GM12801 (cell line): ENCODE measurements around the gene CARD14.

Experiments used
- TF ChIP-seq, protein P1 (sequence below): IDR thresholded peaks from one replicate; pipeline ENCODE4 v1.5.1; 2011; ENCODE audit warnings: control low read depth; ENCODE audit not compliant: insufficient read length; ENCODE audit errors: extremely low read depth

CARD14 gene

GRCh38 chr17:80142929-80143328 lies 26.9 kb upstream of the CARD14 start:
- TF ChIP-seq, protein P1, sequence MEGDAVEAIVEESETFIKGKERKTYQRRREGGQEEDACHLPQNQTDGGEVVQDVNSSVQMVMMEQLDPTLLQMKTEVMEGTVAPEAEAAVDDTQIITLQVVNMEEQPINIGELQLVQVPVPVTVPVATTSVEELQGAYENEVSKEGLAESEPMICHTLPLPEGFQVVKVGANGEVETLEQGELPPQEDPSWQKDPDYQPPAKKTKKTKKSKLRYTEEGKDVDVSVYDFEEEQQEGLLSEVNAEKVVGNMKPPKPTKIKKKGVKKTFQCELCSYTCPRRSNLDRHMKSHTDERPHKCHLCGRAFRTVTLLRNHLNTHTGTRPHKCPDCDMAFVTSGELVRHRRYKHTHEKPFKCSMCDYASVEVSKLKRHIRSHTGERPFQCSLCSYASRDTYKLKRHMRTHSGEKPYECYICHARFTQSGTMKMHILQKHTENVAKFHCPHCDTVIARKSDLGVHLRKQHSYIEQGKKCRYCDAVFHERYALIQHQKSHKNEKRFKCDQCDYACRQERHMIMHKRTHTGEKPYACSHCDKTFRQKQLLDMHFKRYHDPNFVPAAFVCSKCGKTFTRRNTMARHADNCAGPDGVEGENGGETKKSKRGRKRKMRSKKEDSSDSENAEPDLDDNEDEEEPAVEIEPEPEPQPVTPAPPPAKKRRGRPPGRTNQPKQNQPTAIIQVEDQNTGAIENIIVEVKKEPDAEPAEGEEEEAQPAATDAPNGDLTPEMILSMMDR: no peak

DNA sequence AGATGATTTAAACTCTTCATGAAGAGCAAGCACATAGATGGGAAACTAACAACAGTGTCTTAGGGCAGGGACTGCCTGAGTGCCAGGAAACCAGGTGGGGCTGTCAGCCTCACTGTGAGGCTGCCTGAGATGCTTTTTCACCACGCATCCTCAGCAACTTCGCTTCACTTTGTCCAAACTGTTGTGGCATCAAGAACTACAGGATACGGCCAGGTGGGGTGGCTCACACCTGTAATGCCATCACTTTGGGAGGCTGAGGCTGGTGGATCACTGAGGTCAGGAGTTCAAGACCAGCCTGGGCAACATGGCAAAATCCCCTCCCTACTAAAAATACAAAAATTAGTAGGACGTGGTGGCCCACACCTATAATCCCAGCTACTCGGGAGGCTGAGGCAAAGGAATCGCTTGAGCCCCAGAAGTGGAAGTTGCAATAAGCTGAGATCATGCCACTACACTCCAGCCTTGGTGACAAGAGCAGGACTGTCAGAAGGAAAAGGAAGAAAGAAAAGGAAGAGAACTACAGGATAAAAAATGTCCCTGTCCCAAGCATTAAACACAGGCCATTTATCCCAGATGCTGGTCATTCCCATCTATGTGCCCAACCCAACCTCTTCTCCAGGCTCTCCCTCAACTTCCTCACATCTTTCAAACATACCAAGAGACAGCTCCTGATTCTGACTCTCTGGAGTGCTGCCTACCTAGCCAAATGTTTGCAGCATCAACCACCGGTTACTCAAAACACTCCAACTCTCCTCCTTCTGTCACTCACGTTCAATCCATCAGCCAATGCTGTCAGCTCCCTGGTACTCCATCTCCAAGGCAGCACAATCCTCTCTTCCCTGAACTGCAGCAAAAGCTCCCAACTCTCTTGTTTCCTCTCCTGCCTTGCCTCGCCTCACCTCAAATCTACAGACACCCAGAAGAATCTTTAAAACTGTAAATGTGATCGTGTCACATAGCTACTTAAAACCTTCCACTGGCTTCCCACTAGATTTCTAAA lies 24.5 kb upstream of the CARD14 start:
- TF ChIP-seq, protein P1: no peak

GRCh38 chr17:80146121-80147034 lies 23.5 kb upstream of the CARD14 start:
- TF ChIP-seq, protein P1: no peak

DNA sequence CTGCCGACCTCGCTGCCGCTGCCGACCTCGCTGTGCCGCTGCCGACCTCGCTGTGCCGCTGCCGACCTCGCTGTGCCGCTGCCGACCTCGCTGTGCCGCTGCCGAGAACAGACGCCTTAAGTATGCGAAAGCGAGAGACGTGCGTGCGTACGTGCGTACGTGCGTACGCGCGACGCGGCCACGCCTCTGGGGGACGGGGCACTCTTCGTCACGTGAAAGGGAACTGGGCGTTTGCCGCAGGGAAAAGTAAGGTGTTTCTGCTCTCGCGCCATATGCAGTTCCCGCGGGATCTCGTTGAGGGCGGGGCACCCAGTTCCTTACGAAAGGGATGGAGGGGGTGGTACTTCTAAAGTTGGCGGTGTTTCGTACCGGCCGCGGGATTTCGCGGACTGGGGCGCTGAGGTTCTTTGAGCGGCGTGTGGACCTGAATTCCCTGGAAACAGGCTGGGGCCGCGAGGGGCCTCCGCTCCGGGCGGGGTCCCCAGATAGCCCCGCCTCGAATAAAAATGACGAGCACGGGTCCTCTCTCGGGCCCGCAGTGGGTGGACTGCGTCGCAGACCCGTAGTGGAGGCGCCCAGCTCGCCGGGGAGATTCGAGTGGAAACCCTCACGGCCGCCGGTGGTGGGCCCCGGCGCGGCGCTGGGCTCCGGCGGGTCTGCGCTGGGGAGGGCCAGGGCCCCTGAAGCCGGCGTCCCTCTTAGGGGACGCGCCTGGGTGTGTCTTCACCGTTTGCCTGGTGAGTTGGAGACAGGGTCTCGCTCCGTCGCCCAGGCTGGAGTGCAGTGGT lies 22.6 kb upstream of the CARD14 start, which contains the start of gene EIF4A3:
TSS of gene EIF4A3 (minus strand) at position 94 of the 788 bp plus-strand sequence. CDS start 167 bp downstream, outside the sequence.
- TF ChIP-seq, protein P1: no peak

DNA sequence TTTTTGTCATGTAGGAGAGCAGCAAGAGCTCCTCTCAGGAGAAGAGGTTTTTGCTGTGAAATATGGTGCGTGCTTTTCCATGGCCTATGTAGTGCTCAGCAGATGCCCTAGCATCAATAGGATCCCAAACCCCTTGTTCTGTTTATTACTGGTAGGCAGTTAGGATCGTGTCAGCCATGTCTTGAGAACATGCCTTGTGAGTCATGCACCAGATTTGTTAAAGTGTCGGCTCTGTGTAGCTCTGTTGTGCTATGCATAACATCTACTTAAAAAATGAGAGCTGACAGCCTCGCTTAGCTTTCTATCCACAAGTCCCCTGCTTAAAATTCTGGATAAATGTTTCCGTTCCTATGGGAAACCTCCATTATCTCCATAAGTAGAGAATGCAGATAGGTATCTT lies 18.5 kb upstream of the CARD14 start:
- TF ChIP-seq, protein P1: no peak

DNA sequence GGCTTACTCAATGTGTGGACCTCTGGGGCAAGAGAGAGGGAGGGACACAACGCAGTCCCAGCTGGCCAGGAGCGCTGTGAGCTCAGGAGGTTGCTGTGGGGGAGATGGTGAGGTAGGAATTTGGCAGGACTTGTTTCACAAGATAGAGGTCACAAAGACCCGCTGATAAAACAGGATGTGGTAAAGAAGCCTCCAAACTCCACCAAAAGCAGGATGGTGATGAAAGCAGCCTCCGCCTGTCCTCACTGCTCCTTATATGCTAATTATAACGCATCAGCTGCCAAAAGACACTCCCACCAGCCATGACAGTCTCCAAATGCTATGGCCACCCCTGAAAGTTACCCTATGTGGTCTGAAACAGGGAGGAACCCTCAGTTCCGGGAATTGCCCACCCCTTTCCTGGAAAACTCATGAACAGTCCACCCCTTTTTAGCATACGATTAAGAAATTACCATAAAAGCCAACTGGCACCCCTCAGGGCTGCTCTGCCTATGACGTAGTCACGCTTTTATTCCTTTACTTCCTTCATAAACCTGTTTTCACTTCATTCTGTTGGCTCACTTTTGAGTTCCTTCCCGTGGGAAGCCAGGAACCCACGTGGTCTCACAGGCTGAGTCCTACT lies 17.6 kb upstream of the CARD14 start:
- TF ChIP-seq, protein P1: no peak
